ENCODE results near the gene PARD3B.
A peak's percentile ranks its signal among the peaks of the same experiment; 100 is the strongest.

PARD3B gene

GRCh38 chr2:204772546-204772945, 227.3 kb downstream of the PARD3B start:
- H3K4me3 ChIP-seq (replicated peaks; ENCODE audit: low read depth, low read length) = no peak overlapping the region
- no peak for DNase-seq (ENCODE audit: low read depth)
- TF ChIP-seq CTCF (IDR thresholded peaks at IDR 0.05; ENCODE audit: low read length, missing control alignments) = no peak

- no peak overlapping the region for H3K4me3 ChIP-seq (replicated peaks; ENCODE audit: low read depth, low read length)
- no peak for TF ChIP-seq CTCF (IDR thresholded peaks at IDR 0.05; ENCODE audit: low read length, missing control alignments)
- DNase-seq (ENCODE audit: low read depth) = no peak
Observed at GRCh38 chr2:204775766-204776165, 230.5 kb downstream of the PARD3B start.

- H3K4me3 ChIP-seq (replicated peaks; ENCODE audit: low read depth, low read length) = no peak overlapping the region
- no peak for TF ChIP-seq CTCF (IDR thresholded peaks at IDR 0.05; ENCODE audit: low read length, missing control alignments)
- DNase-seq (ENCODE audit: low read depth) = peak; percentile 53
Observed at GRCh38 chr2:204776781-204777559, 231.7 kb downstream of the PARD3B start.

DNA sequence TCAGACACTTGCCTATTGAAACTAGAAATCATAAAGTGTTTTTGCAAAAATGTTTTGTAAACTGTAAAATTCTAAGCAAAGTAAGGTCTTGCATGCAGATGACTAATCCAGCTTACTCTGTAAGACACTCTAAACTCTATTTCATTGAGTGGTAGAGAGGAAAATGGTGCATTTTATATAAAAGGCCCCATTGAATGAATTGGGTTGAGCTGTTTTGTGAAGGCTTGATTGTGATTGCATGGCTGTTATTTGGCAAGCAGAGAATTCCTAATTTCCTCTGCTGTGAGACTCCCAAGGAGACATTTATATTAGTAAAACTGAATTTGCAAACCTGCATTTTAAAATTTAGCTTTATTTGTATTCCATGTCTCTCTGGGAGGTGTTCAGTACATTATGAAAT, 234.5 kb downstream of the PARD3B start:
- no peak overlapping the region for H3K4me3 ChIP-seq (replicated peaks; ENCODE audit: low read depth, low read length)
- DNase-seq (ENCODE audit: low read depth) = no peak
- no peak for TF ChIP-seq CTCF (IDR thresholded peaks at IDR 0.05; ENCODE audit: low read length, missing control alignments)

DNA sequence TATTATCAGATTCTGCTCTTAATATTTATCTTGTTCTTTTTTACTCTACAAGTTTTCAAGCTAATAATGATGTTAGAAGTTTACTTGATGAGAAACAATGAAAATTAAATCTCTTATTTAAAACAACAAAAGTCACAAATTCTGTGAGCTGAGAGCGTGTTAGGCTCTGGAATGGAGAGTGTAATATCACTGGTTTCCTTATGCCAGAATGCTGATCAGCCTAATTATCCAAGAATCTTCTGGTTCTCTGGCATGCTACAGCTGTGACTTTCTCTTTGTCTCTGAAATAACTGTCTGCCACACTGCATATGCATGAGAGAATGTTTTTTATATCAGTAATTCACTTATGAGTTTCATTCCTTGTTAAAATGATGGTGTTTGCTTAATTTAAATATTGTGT, 236.7 kb downstream of the PARD3B start:
- DNase-seq (ENCODE audit: low read depth) = no peak
- no peak overlapping the region for H3K4me3 ChIP-seq (replicated peaks; ENCODE audit: low read depth, low read length)
- no peak for TF ChIP-seq CTCF (IDR thresholded peaks at IDR 0.05; ENCODE audit: low read length, missing control alignments)

DNA sequence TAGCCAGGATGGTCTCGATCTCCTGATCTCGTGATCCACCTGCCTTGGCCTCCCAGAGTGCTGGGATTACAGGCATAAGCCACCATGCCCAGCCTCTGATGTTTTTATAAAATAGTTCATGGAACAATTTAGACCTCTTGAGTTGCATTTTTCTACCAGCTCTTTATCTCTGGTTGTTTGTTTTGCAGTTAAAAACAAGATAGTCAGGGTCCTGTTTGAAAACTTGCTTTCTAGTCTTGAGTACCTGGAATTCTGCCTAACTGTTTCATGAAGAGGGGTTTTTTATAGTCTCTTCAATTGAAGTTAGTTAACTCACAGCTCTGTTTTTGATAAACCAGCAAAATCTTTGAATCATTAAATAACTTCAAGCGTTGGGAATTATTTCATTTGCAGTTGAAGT, 244.8 kb downstream of the PARD3B start:
- no peak overlapping the region for H3K4me3 ChIP-seq (replicated peaks; ENCODE audit: low read depth, low read length)
- no peak for DNase-seq (ENCODE audit: low read depth)
- TF ChIP-seq CTCF (IDR thresholded peaks at IDR 0.05; ENCODE audit: low read length, missing control alignments) = no peak

- TF ChIP-seq CTCF (IDR thresholded peaks at IDR 0.05; ENCODE audit: low read length, missing control alignments) = no peak
- no peak for DNase-seq (ENCODE audit: low read depth)
- no peak overlapping the region for H3K4me3 ChIP-seq (replicated peaks; ENCODE audit: low read depth, low read length)
Observed at GRCh38 chr2:204791230-204791629, 246.0 kb downstream of the PARD3B start.

Measured in fibroblast of pulmonary artery (primary cell).